OCI-LY7 (cell line): ENCODE measurements around the gene ROBO2. TPM values are rescaled to one million over a fixed set of nuclear protein-coding genes. Genes with fewer than 3 reads are reported as not detected.

Experiments used
- Bru-seq: library from RNA; stranded (reverse); fragments of 400-500 nt; gene quantifications from one replicate; lab custom pipeline; 2021; lab: Mats Ljungman, UMichigan
- BruChase-seq, 2 experiments: library from RNA; stranded (reverse); fragments of 400-500 nt; gene quantifications; one replicate each; lab custom pipeline; 2021; lab: Mats Ljungman, UMichigan
- BruUV-seq: library from RNA; stranded (reverse); fragments of 400-500 nt; replicated peaks from 2 replicates; lab custom pipeline; 2021; lab: Mats Ljungman, UMichigan
- CTCF ChIA-PET: fragments of 300-600 bp; sonication (Branson Sonifier 250); formaldehyde crosslinking; loops from one replicate; lab custom pipeline; 2022; ENCODE audit warnings: antibody characterized with exemption; ENCODE audit not compliant: unreplicated experiment; lab: Charles Lee
- POLR2A ChIA-PET: fragments of 300-600 bp; sonication (Branson Sonifier 250); formaldehyde crosslinking; loops from one replicate; lab custom pipeline; 2022; ENCODE audit warnings: antibody characterized with exemption; lab: Charles Lee
- DNase-seq: peaks from one replicate; pipeline ENCODE4 v3.0.0-alpha.2; 2015; ENCODE audit warnings: low spot score
- H2AFZ ChIP-seq: fragments of 200-600 bp; sonication (generic), shearing (Covaris generic); 2 replicates; pipeline ENCODE4 v1.6.1; 2014; ENCODE audit warnings: mild to moderate bottlenecking, antibody characterized with exemption, low read length, moderate library complexity
- H3K27ac ChIP-seq: fragments of 200-600 bp; sonication (generic); 2 replicates; pipeline ENCODE4 v1.5.1; 2014; ENCODE audit warnings: mixed run types, low read depth, mild to moderate bottlenecking, moderate library complexity, low read length, inconsistent platforms; ENCODE audit not compliant: poor library complexity, severe bottlenecking
- H3K36me3 ChIP-seq: fragments of 200-600 bp; sonication (generic); 2 replicates; pipeline ENCODE4 v1.6.1; 2014; ENCODE audit warnings: mild to moderate bottlenecking, antibody characterized with exemption, low read length, moderate library complexity, mixed read lengths; ENCODE audit not compliant: insufficient read depth
- H3K4me1 ChIP-seq: fragments of 200-600 bp; sonication (generic); 2 replicates; pipeline ENCODE4 v1.5.1; 2014; ENCODE audit warnings: mild to moderate bottlenecking, low read length; ENCODE audit not compliant: insufficient read depth, poor library complexity, severe bottlenecking
- H3K4me2 ChIP-seq: fragments of 200-600 bp; sonication (generic); 2 replicates; pipeline ENCODE4 v1.6.1; 2014; ENCODE audit warnings: mild to moderate bottlenecking, low read length
- H3K4me3 ChIP-seq: fragments of 200-600 bp; sonication (generic); 2 replicates; pipeline ENCODE4 v1.5.1; 2014; ENCODE audit warnings: mild to moderate bottlenecking, low read depth, low read length; ENCODE audit not compliant: poor library complexity, severe bottlenecking
- H3K79me2 ChIP-seq: fragments of 200-600 bp; sonication (generic); 2 replicates; pipeline ENCODE4 v1.6.1; 2016; ENCODE audit warnings: low read depth, mild to moderate bottlenecking, low read length, moderate library complexity, mixed read lengths; ENCODE audit not compliant: insufficient read depth
- H3K9me2 ChIP-seq: fragments of 200-600 bp; sonication (generic); 2 replicates; pipeline ENCODE4 v1.6.1; 2016; ENCODE audit warnings: mild to moderate bottlenecking, low read length, mixed read lengths; ENCODE audit not compliant: insufficient read depth
- H3K9me3 ChIP-seq: fragments of 200-600 bp; sonication (generic); 2 replicates; pipeline ENCODE4 v1.6.1; 2014; ENCODE audit warnings: mild to moderate bottlenecking, mixed run types, low read length, mixed read lengths
- H4K20me1 ChIP-seq: fragments of 200-600 bp; sonication (generic); 2 replicates; pipeline ENCODE4 v1.6.1; 2014; ENCODE audit warnings: mild to moderate bottlenecking, antibody characterized with exemption, low read length, moderate library complexity, mixed read lengths; ENCODE audit not compliant: insufficient read depth
- EZH2phosphoT487 ChIP-seq: fragments of 200-600 bp; sonication (generic); IDR thresholded peaks from 2 replicates; pipeline ENCODE4 v1.6.1; 2018; ENCODE audit warnings: low read depth, borderline replicate concordance, mild to moderate bottlenecking, mixed run types, antibody characterized with exemption, low read length, moderate library complexity, mixed read lengths
- intact Hi-C: fragments of 100-400 bp; cut with micrococcal nuclease; formaldehyde crosslinking; loops from one replicate; pipeline ENCODE4 v1.10.0; 2022; ENCODE audit not compliant: unreplicated experiment
- long read RNA-seq: library from polyadenylated mRNA; stranded (forward); transcript quantifications from one replicate; pipeline ENCODE4 v2.0.0, GENCODE V29; 2022
- total RNA-seq, 2 experiments: library from RNA; depleted of rRNA in 1 of 2; stranded (reverse); fragments of >200 nt in 1 of 2; shearing (Covaris generic) in 1 of 2; gene quantifications; 2 replicates each; pipeline ENCODE4 v1.2.3, GENCODE V29; 2014 to 2022
- TF ChIP-seq, protein P1 (sequence below): fragments of 200-600 bp; sonication (generic); conservative IDR thresholded peaks from 2 replicates; pipeline ENCODE4 v1.5.1; 2014; ENCODE audit warnings: mild to moderate bottlenecking, antibody characterized with exemption, low read length, moderate library complexity, mixed read lengths

Gene ROBO2
- total RNA-seq (2014; rRNA removed; shearing (Covaris generic)) (0.06 TPM in 1 of 2 replicates, not detected in the other), total RNA-seq (2022) (4.1 and 4.8 TPM in 2 replicates), Bru-seq, nascent RNA (percentile 20 among the genes with signal in this experiment), BruChase-seq, experiment 1, labeled RNA remaining after a 6-hour chase (percentile 9 among the genes with signal in this experiment), BruChase-seq, experiment 2, labeled RNA remaining after a 2-hour chase (percentile 16 among the genes with signal in this experiment)
- long read RNA-seq, partial matches to known transcripts = 7 of 13 reads
- long read RNA-seq, other reads (novel, unspliced or antisense) = 6 of 13 reads

GRCh38 chr3:77039606-77040171 lies at the start of gene ROBO2:
TSS of gene ROBO2 (plus strand) at chr3:77040099. CDS start at chr3:77040786, 687 bp downstream.
- no peaks in the 10 kb centered on the region for H3K79me2 ChIP-seq
- H3K4me3 ChIP-seq = no peak within 1 kb of the TSS
- ChIA-PET POLR2A (no interaction called here), CTCF (no interaction called here)
- no peaks in the 10 kb centered on the region for H3K9me3 ChIP-seq
- no peaks in the 10 kb centered on the region for H4K20me1 ChIP-seq
- DNase-seq = no peak
- intact Hi-C loops = no loop called here
- no TSS peak for BruUV-seq
- H2AFZ ChIP-seq = no peak within 1 kb of the TSS
- no peak for TF ChIP-seq EZH2phosphoT487
- TF ChIP-seq, protein P1, sequence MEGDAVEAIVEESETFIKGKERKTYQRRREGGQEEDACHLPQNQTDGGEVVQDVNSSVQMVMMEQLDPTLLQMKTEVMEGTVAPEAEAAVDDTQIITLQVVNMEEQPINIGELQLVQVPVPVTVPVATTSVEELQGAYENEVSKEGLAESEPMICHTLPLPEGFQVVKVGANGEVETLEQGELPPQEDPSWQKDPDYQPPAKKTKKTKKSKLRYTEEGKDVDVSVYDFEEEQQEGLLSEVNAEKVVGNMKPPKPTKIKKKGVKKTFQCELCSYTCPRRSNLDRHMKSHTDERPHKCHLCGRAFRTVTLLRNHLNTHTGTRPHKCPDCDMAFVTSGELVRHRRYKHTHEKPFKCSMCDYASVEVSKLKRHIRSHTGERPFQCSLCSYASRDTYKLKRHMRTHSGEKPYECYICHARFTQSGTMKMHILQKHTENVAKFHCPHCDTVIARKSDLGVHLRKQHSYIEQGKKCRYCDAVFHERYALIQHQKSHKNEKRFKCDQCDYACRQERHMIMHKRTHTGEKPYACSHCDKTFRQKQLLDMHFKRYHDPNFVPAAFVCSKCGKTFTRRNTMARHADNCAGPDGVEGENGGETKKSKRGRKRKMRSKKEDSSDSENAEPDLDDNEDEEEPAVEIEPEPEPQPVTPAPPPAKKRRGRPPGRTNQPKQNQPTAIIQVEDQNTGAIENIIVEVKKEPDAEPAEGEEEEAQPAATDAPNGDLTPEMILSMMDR = no peak
- H3K4me1 ChIP-seq = no peaks in the 10 kb centered on the region
- no peaks in the 10 kb centered on the region for H3K9me2 ChIP-seq
- H3K27ac ChIP-seq = no peak within 1 kb of the TSS
- no peak within 1 kb of the TSS for H3K4me2 ChIP-seq
- H3K36me3 ChIP-seq = no peaks in the 10 kb centered on the region

DNA sequence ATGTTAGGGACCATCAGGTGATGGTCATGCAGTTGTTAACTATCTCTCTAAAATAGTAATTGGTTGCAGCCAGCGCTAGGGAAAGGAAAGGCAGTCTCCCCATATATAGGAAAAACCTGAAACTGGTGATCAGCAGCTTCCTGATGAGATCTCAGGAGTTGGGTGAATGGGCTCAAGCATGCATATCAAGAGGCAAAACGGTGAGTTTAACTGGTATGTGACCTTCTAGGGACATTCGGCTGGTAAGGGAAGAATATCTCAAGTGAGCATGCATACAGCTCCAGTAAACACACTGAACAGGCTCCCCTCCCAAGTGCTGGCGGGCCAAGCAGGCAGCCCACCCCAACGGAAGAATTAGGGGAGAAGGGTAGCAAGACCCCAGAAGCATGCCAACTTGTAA lies 49.3 kb upstream of the ROBO2 start:
- no TSS peak for BruUV-seq
- H2AFZ ChIP-seq = no peak overlapping the region
- no peaks in the 10 kb centered on the region for H3K4me1 ChIP-seq
- no peaks in the 10 kb centered on the region for H3K9me2 ChIP-seq
- no peak overlapping the region for H3K4me2 ChIP-seq
- ChIA-PET CTCF (no interaction called here), POLR2A (no interaction called here)
- no peaks in the 10 kb centered on the region for H3K9me3 ChIP-seq
- DNase-seq = no peak
- TF ChIP-seq, protein P1 = no peak
- no peak for TF ChIP-seq EZH2phosphoT487
- no peak overlapping the region for H3K27ac ChIP-seq
- H4K20me1 ChIP-seq = no peaks in the 10 kb centered on the region
- H3K79me2 ChIP-seq = no peaks in the 10 kb centered on the region
- H3K36me3 ChIP-seq = no peaks in the 10 kb centered on the region
- intact Hi-C loops = no loop called here
- H3K4me3 ChIP-seq = no peak overlapping the region

GRCh38 chr3:76991165-76991564 lies 48.7 kb upstream of the ROBO2 start:
- Histone ChIP-seq H3K36me3 (no peaks in the 10 kb centered on the region), H3K4me2 (no peak overlapping the region), H3K4me3 (no peak overlapping the region), H3K27ac (no peak overlapping the region), H3K9me2 (no peaks in the 10 kb centered on the region), H3K9me3 (no peaks in the 10 kb centered on the region), H4K20me1 (no peaks in the 10 kb centered on the region), H2AFZ (no peak overlapping the region), H3K4me1 (no peaks in the 10 kb centered on the region), H3K79me2 (no peaks in the 10 kb centered on the region)
- ChIA-PET CTCF (no interaction called here), POLR2A (no interaction called here)
- TF ChIP-seq, protein P1 = no peak
- TF ChIP-seq EZH2phosphoT487 = no peak
- intact Hi-C loops = no loop called here
- BruUV-seq = no TSS peak
- no peak for DNase-seq
